IMR-90 (cell line): ENCODE measurements around the gene TPM4.

ENCODE experiments used
- CHD1 ChIP-seq: IDR thresholded peaks from 2 replicates; pipeline ENCODE4 v1.6.1; 2012; ENCODE audit warnings: low read depth, low read length, improper control_type of control experiment
- CTCF ChIP-seq: conservative IDR thresholded peaks from 2 replicates; pipeline ENCODE4 v1.5.1; 2012; ENCODE audit warnings: mild to moderate bottlenecking, low read depth, low read length, improper control_type of control experiment
- MAFK ChIP-seq: IDR thresholded peaks from 2 replicates; pipeline ENCODE4 v1.6.1; 2012; ENCODE audit warnings: low read depth, low read length, improper control_type of control experiment
- POLR2A ChIP-seq: IDR thresholded peaks from 2 replicates; pipeline ENCODE4 v1.6.1; 2012; ENCODE audit warnings: mild to moderate bottlenecking, low read depth, low read length
- RFX5 ChIP-seq: IDR thresholded peaks from 2 replicates; pipeline ENCODE4 v1.8.0; 2012; ENCODE audit warnings: low read depth, mild to moderate bottlenecking, low read length, moderate library complexity
- SMC3 ChIP-seq: fragments of 150-350 bp; IDR thresholded peaks from 2 replicates; pipeline ENCODE4 v1.6.1; 2016; ENCODE audit warnings: low read depth, mild to moderate bottlenecking, antibody characterized with exemption, low read length, moderate library complexity

- no peak for TF ChIP-seq CTCF
- TF ChIP-seq CHD1, result no peak
- no peak for TF ChIP-seq RFX5
- no peak for TF ChIP-seq MAFK
- no peak for TF ChIP-seq POLR2A
- TF ChIP-seq SMC3, result no peak
Measured at GRCh38 chr19:16064209-16064889, 11.9 kb upstream of the TPM4 start.
